ENCODE data around the gene PDZD2.
A peak's percentile ranks its signal among the peaks of the same experiment; 100 is the strongest.
"Not testable (repeated sequence)": the region's sequence is repeated elsewhere in the genome, so short reads cannot be mapped to it uniquely, and the experiment has no call there.

The PDZD2 gene

DNA sequence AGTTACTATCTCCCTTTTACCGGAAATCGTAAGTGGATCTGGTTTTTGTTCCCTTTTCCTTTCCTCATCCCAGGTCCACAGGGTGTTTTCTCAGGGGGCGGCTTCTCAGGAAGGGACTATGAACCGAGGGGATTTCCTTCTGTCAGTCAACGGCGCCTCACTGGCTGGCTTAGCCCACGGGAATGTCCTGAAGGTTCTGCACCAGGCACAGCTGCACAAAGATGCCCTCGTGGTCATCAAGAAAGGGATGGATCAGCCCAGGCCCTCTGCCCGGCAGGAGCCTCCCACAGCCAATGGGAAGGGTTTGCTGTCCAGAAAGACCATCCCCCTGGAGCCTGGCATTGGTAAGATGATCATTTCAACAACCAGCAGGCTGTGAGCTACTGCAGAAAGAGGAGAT lies 459.4 kb downstream of the PDZD2 start:
- no peak for DNase-seq (ENCODE audit: low read depth, low spot score)

DNA sequence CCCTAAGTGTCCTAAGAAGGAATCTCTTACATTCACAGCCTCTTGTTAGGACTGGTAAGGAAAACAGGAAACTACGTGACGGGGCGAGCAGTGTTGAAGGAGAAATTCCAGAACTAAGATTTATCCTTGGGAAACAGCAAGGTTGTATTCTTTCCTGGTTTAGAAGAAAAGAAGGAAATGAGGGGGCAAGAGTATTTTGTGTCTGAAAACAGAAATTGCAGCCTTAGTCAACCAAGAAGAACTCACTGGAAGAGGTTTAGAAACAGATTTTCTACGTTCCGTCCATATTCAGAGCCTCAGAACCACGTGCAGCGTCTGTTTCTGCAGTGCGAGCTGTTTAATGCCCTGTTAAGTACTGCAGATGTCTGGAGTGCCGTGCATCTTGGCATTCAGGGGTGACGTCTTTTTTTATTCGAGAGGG lies 460.0 kb downstream of the PDZD2 start:
- no peak for DNase-seq (ENCODE audit: low read depth, low spot score)

DNA sequence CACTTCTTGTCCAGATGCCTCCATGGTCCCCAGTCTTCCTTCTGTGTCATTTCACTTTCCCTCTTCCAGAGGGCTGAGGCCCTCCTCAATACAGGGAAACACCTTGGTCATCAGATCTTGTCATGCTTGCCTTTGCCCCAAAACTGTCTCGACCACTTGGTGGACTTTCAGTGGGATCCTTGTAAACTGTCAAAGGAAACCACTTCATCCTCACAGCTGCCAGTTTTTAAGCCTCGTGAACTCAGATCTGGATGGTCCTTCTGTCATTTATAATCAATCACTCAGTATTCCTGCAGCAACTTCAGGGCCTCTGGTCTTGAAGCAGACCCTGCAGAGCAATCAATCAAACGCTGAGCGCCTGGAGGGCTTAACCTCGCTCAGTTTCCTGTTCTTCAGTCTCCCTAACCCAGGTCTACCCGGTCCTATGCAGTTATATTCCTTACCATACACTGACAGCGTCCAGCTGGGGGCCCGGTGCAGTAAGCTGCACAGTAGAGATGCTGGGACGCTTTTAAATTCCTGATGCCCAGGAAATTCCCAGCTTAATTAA lies 460.6 kb downstream of the PDZD2 start:
- DNase-seq (ENCODE audit: low read depth, low spot score) = no peak

DNA sequence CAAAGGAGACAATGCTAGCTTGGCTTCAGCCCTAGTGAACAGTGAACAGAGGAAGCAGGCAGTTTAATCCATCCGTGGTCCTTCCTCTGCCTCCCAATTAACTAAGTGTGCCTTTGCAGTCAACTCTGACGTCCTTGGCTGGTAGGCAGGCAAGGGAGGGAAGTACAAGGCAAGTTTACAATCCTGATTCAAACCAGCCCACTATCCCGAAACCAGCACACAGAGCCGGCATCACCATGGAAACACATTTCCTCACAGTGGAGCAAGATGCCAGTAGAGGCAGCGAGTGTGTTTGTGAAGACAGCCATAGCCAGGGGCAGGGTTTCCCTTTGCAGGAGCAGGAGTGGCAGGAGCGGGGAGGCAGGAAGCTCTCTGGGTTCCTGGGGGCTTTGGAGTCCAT lies 461.3 kb downstream of the PDZD2 start:
- DNase-seq (ENCODE audit: low read depth, low spot score) = peak; percentile 18

DNA sequence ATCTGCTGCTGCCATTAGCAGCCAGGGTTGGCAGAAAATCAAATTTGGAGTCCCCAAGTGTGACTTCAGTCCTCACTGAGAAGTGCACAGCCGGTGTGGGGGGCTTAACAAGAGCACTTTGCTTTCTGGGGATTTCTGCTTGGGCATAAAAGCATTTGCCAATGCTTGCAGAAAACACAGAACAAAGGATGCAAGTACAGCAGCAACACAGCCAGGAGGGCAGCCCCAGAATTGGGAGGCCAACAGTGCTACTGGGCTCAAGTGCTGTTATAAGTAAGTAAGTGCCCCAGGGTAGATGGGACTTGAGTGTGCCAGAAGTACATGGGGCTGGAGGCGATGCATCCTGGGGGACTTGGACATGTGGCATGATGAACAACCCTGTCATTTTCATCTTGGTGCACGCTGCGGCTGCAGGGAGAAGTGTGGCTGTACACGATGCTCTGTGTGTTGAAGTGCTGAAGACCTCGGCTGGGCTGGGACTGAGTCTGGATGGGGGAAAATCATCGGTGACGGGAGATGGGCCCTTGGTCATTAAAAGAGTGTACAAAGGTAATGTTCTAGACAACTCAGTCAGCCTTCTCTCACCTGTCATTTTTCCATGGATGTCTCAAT lies 461.9 kb downstream of the PDZD2 start:
- DNase-seq (ENCODE audit: low read depth, low spot score) = no peak

DNA sequence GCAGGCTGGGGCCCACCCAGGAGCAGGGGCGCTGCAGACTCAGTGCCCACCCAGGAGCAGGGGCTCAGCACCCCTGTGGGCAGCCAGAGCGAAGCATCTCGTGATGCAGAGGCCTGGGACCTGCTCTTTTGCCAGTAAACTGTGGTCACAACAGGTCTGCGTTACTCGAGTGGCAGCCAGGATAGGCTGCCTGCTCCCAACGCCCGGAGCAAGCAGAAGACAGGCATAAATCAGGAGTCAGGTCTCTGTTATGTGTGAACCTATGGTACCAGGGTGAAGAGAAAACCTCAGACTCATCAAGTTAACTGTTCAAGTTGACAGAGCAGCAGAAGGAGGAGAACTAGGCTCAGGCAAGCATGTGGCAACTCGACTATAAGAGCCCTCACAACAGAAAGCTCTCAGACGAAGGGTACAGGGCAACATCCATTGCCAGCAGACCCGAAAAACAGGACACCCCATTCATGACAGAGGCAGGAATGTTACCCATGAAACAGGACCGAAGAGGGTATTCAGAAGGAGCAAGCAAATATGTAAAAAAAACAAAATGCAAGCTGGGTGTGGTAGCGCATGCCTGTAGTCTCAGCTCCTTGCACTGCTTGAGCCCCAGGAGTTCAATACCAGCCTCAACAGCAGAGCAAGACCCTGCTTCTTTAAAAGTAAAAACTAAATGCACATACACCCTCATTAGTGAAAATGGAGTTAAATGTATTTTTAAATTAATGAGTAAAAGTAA lies 463.5 kb downstream of the PDZD2 start:
- DNase-seq (ENCODE audit: low read depth, low spot score) = no peak

DNA sequence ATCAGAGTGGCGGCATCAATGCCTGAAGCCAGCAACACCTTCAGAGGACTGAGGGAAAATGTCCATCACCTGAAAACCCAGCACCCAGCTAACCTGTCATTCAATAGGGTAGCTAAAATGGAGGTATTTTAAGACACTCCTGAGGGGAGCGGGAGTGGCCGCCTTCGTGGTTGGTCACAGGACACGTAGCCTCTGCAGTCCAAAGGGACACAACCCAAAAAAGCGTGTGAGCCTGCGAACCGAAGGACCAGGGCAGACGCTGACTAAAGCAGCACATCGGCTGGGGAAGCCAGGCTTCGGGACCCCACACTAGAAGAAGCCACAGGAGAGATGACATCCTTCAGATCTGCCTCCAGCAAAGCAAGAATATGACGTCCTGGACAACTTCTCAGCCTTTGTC lies 464.6 kb downstream of the PDZD2 start:
- no peak for DNase-seq (ENCODE audit: low read depth, low spot score)

DNA sequence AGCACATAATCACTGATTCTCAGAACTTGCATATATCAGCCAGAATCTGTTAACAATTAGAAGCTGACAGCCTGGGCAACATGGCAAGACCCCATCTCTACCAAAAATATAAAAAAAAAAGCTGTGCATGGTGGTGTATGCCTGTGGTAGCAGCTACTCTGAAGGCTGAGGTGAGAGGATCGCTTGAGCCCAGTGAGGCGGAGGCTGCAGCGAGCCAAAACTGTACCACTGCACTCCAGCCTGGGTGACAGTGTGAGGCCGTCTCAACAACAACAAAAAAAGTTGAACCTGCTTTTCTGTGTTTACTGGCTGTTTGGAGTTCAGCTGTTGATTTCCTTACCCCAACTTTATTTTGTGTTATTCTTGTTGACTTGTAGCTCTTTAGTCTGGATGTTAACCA lies 468.4 kb downstream of the PDZD2 start:
- DNase-seq (ENCODE audit: low read depth, low spot score) = no peak

DNA sequence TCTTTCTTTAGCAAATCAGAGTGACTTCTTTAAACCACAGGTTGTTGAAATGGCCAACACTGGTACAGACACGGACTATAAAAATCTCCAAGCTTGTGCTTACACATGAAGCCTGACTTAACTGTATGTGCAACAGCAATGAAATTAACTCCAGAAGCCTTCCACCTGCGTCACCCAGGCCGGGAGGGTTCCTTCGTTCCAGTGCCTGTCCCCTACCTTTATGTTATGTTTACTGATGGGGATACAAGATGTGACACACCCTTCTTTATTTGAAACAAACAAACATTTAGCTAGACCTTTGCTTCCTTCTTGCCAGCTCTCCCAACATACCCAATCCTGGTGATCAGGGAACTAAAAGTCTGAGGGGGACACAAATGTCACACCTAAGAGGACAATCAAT lies 469.2 kb downstream of the PDZD2 start:
- DNase-seq (ENCODE audit: low read depth, low spot score) = no peak

DNA sequence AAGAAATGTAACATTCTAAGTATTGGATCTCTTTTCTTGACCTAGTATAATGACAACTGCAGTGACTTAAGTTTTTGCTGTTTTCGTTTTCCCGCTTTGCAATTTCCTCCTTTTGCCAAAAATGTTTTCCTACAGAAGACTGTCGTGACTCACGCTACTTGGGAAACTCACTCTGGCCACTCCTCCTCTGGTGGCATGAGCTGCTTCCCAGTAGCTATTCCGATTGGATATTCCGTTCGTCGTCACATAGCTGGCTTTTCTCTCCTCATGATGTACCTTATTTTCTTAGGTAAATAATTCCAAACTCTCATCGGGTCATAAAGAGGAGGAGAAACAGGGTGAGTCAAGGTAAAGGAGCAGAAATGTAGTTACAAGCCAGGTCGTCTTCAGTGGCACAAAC lies 470.3 kb downstream of the PDZD2 start:
- DNase-seq (ENCODE audit: low read depth, low spot score) = no peak

DNA sequence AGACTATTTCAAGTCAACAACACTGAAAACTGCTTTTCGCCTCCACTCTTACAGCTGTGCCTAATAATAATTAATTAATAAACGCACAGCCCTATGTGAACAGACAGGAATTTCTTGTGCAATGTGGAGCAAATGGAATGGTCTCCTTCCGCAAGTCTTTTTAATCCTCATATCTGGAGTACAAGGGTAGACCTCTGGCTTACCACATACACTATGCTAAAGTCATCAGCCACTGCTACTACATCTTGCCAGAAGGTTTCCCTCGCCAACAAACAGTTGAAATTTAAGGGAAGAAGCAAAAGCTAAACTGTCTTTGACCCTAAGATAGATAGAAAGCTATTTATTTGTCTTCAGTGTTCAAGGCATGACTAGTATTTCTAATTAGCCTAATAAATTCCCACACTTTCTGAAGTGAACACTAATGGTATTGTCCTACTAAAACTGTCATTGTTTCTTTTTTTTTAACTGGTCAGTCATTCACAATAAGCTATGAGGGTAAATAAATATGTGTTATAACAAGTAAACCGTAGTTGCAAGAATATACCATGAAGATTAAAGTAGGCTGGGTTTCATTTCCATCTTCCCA lies 471.3 kb downstream of the PDZD2 start:
- DNase-seq (ENCODE audit: low read depth, low spot score) = no peak

DNA sequence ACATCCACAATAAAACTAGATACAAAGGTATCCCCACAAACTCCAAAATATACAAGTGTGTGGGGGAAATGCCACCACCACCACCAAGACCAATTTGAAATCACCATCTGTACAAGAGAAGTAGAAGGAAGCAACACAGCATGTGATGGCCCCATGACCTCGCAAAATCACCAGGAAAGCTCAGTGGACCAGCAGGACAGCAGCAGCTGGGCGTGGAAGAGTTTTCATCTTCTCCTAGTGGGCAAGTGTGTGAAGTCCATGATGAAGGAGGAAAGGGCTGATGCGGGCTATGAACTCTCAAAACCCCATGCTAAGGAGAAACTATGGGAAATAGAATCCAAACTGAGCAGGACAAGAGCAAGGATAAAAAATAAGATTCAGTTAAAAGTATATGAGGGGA lies 477.1 kb downstream of the PDZD2 start:
- DNase-seq (ENCODE audit: low read depth, low spot score) = no peak

DNA sequence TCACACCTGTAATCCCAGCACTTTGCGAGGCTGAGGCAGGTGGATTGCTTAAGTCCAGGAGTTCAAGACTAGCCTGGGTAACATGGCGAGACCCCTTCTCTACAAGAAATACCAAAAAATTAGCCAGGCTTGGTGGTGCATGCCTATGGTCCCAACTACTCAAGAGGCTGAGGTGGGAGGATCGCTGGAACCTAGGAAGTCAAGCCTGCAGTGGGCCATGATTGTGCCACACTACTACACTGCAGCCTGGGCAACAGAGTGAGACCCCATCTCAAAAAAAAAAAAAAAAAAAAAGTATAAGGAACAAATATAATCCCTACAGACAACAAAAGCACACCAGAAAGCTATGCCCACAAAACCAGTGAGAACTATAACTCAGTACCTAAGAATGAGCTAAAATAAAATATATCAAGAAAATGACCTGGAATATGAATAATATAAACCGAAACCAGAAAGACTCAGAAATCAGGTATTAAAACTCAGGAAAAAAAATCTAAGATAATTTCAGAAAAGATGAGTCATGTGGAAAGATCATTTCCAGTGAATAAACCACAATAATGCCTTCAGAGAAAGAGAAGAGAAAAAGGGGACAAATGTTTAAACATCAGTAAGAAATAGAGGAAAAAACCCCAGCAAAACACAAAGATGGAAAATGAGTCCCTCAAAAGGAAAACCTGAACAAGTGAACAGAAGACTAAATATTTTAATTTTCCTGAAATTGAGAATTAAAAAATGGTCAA lies 477.8 kb downstream of the PDZD2 start:
- DNase-seq (ENCODE audit: low read depth, low spot score) = no peak

DNA sequence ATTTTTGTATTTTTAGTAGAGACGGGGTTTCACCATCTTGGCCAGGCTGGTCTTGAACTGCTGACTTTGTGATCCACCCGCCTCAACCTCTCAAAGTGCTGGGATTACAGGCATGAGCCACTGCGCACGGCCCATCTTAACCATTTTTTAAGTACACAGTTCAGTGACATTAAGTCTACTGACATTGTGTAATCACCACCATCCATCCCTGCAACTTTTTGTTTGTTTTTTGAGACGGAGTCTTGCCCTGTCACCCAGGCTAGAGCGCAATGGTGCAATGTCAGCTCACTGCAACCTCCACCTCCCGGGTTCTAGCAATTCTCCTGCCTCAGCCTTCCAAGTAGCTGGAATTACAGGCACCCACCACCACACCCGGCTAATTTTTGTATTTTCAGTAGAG lies 480.0 kb downstream of the PDZD2 start:
- not testable (repeated sequence) for DNase-seq (ENCODE audit: low read depth, low spot score)

DNA sequence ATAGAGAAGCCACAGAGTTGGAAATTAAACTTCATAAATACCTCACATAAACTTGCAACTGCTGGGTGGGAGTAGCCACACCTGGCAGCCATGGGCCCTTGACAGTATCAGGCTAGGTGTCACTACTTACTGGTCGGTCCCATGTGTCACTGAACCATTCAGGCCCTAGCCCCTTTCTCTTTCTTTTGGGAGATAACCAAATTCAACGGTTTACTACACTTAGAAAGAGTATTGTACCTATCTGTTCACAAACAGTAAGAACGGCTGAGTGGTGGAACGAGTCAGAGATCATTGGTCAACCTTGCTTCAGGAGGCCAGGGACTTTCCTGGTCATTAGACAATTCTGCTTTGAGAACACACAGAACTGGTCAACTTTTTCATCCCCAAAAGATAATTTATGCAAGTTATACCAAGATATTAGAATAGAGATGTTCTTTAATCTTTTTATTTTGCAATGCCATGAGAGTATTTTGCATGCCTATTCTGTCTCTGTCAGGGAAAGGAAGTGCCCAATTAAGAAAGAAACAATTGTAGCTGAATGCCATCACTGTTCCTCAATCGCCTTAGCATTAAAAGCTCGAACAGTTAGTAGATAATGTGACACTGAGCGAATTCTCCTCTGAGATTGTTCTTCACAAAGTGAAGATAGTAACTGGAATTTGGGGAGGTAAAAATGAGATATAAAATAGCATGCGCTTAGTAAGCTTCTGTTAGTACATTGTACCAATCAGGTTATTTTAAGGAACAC lies 484.3 kb downstream of the PDZD2 start:
- DNase-seq (ENCODE audit: low read depth, low spot score) = no peak

DNA sequence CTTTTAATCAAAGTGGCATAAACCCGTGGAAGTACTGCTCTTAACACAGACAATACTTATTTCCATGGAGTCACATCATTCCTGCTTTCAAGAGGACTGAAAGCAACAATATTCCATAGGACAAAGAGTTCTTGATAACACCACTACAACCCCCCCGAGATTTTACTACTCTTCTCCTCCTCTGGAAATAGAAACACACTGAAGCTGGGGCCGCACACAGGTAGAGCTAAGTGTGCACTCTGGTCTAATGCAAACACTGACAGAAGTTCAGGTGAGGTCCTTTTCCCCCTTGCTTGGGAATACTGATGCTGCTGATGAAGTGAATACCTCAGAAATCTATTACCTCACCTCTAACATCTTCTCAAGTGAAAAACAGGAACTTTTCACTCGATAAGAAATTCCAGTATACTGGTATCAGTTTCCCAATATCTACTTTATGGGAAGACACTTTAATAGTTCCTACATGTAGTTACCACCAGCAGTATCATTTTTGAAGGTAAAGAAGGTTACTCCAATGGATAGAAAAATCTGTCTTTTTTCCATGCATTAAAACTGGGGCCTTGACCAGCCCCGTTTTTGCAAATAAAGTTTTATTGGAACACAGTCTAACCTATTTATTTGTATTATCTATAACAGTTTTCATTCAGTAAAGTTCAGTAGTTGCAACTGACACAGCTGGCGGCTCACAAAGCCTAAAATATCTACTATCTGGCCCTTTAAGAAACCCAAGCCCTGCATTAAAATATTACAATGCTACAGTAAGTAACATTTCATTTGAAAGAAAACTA lies 485.2 kb downstream of the PDZD2 start:
- DNase-seq (ENCODE audit: low read depth, low spot score) = no peak

DNA sequence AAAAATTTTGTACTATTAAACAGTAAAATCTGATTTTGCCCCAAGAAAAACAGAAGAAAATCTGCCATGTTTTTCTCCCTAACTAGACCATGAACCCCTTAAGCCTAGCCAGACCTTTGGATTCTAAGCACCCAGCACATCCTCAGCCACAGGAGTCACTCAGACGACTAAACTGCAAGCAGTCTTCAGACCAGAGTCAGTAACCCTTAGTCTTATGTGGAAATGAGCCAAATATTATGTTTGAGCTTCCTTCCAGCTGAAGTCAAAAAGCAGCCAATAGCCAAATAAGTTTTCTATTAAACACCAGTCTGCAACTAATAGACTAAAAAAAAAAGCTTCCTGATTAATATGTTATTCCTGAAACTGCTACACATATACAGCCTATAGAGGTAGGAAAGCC lies 487.8 kb downstream of the PDZD2 start:
- DNase-seq (ENCODE audit: low read depth, low spot score) = no peak

DNA sequence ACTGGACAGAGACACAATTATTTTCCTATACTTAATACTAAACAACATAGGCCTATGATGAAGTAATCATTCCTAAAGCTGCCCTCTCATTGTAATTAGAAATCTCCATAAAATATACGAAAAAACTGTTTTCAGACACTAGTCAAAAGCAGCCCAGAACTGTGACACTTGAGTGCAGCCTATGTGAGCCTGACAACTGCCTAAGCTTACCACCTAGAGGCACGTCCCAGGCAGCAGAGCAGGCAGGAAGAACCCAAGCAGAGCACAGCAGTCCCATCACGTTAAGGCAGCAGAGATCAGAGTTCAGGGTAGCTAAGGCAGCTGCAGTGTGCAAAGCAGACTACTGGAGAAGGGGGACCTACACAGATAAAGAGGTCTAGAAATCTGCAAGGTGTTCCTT lies 488.8 kb downstream of the PDZD2 start:
- no peak for DNase-seq (ENCODE audit: low read depth, low spot score)

DNA sequence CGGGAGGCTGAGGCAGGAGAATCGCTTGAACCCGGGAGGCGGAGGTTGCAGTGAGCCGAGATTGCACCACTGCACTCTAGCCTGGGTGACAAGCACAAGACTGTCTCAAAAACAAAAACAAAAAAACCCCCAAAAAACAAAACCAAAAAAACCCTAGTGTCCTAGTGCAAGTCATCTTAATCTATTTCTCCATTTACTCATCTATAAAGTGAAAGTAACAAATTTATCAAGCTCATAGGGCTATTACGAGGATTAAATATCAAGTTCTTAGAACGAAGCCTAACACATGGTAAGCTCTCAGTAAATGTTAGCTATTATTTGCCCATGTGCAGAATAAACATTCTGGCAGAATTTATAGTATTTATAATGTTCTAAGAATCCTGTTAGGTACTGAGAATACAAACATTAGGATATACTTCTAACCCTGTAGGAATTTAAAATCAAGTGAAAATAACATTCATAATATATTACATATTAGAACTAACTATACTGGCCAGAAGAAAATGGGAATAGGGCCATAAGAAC lies 490.2 kb downstream of the PDZD2 start:
- no peak for DNase-seq (ENCODE audit: low read depth, low spot score)

DNA sequence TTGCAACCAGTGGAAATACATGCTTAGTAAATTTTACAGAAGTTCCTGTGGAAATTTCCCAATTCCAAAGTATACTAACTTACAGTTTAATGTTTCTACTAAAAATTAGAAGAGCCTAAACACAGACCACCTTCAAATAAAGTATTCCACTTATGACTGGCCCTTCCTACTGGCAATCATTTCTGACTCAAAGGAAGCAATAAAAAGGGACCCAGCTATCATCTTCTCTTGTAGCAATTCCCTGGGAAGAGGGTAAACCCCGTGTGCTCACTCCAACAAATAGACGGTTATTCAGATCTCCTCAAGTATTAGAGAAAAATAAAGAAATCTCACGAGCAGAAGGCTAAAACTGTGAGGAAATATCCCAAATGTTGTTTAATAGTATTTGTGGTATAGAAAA lies 491.9 kb downstream of the PDZD2 start:
- no peak for DNase-seq (ENCODE audit: low read depth, low spot score)

DNA sequence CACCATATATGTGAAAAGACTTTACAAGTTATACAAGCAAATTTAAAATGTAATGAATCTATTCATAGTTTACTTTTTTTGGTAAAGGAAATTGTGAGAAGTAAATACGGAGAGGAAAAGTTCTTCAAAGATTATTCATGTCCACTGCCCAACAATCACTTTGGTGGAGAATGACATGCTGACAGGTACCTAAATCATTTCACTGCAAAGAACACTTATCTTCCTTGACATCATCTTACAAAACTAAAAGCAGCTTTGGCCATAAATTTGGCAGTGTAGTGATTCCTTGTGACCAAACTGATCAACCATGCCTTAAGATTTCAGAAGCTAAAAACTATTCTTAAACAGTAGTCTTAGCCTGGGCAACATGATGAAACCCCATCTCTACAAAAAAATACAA lies 492.7 kb downstream of the PDZD2 start:
- no peak for DNase-seq (ENCODE audit: low read depth, low spot score)

Measured in astrocyte of the hippocampus (primary cell).